ENCODE measurements around the gene PSMD3.

PSMD3 gene

DNA sequence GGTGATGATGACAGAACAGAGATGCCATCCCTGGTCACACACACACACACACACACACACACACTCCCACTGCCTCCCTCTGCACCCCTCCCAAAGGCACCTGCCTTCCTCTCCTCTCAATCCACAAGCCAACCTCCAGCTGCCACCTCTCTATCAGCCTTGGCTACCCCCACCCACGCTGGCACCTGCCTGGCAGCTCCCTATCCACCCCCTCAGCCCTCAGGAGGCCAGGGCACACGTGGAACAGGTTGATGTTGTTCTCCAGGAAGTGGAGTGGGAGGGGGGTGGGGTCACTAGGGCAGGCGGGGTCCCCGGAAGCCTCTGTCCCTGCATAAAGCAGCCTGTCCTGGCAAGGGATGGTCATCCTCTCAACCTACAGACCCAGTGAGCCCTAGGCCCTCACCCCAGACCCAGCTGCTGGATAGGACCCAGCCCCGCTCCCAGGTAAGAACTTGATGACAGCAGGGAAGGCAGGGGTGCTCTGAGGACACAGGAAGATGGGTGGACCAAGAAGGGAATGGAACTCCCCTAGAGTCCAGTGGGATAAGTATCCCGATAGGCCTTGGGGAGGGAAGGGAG lies 17.9 kb upstream of the PSMD3 start, which contains the start of gene GSDMA:
Gene GSDMA, plus strand, starts transcription at position 363 of the 579 bp plus-strand sequence. CDS start 2,684 bp downstream, outside the sequence.
- DNase-seq = no peak

- peak; percentile 34 for DNase-seq
Measured at GRCh38 chr17:39963829-39964228, 16.8 kb upstream of the PSMD3 start.

DNA sequence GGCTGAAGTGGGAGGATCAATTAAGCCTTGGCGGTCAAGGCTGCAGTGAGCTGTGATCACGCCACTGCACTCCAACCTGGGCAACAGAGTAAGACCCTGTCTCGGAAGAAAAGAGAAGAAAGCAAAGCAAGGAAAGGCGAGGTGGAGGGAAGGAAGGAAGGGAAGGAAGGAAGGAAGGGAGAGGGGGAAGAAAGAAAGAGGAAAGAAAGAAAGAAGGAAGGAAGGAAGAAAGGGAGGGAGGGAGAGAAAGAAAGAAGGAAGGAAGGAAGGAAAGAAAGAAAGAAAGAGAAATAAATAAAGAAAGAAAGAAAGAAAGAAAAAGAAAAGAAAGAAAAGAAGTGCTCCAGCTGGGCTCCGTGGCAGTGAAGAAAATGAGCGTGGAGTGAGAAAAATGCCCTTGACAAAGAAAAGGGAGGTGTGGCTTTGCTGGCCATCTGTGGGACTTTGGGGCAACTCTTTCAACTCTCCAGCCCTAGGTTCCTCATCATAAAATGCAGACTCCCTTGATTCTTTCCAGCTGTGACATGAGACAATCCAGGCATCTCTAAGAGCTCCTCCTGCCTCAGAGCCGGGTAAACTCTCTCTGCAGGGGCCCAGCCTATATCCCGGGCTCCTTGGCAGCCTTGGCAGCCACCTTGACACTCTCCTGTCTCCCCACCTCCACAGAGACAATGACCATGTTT lies 15.4 kb upstream of the PSMD3 start:
- no peak for DNase-seq

DNA sequence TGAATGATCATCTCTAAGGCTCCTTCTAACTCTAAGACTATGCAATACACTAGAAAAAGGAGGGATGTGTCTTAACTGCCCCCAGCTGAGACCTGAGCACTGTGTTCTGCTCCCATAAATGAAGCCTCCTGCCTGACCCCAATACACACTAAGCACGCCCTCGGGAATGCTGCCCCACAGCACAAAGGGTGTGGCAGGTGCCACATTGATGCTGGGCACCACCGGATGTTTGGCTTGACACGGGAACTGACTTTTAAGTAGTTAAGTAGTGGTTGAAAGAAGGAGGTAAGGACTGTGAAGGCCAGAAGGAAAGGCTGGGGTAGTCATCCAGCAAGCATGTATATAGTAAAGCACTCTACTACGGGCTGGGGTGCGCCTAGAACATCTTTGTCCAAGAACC lies 13.8 kb upstream of the PSMD3 start:
- no peak for DNase-seq

DNA sequence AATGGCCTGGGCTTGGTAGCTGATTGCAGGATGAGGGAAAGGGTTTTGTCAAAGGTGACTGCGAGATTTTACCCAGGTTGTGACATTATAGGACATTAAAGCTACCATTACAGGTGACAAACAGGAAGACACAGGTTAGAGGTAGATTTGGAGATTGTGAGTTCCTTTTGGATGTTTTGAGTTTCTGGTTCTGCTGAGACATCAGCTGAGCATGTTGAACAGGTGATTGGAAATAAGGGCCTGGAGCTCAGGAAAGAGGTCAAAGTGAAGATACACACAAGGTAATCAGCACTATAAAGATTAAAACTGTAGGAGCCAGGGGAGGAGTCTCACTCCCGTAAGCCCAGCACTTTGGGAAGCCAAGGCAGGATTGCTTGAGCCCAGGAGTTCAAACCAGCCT lies 11.8 kb upstream of the PSMD3 start:
- DNase-seq = no peak

GRCh38 chr17:39969375-39969774 lies 11.2 kb upstream of the PSMD3 start:
- DNase-seq = no peak

DNA sequence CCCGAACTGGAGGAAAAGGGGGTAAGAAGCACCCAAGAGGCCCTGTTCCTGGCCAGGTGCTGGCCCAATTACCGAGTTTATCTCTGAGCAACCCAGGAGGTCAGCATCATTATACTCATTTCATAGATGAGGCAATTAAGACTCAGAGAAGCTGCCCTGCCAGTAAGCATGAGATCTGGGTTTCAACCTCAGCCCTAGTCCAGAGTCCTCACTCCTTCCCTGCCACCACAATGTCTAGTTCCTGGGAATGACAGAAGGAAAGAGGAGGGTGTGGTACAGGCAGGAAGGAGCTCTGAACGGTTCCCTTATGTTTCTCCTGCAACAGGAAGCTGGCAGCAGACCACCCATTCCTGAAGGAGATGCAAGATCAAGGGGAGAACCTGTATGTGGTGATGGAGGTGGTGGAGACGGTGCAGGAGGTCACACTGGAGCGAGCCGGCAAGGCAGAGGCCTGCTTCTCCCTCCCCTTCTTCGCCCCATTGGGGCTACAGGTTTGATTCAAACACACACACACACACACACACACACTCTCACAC lies 10.4 kb upstream of the PSMD3 start:
- DNase-seq = no peak

DNA sequence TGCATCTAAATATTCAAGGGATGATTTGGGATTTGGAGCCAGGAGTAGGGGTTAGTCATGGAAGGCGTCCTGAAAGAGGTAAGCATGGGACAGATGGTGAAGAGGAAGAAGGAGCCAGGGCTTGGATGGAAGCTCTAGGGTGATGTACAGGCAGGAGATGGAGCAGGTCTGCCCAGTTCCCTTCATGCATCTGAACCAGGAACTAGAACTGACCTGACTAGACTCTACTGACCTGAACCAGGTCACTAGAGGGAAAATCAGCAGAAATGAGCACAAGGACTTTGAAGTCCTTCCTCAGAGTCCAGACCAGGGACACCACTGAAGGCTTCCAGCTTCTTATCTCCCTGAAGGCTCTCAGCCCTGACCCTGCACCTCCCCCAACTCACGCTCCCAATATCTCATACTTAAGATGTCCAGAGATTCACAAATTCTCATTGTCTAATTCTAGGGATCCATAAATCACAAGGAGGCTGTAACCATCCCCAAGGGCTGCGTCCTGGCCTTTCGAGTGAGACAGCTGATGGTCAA lies 9.5 kb upstream of the PSMD3 start:
- no peak for DNase-seq

- no peak for DNase-seq
Measured at GRCh38 chr17:39972271-39972670, 8.3 kb upstream of the PSMD3 start.

- no peak for DNase-seq
Measured at GRCh38 chr17:39973496-39973895, 7.1 kb upstream of the PSMD3 start.

- no peak for DNase-seq
Measured at GRCh38 chr17:39974433-39974832, 6.2 kb upstream of the PSMD3 start.

- no peak for DNase-seq
Measured at GRCh38 chr17:39975801-39976200, 4.8 kb upstream of the PSMD3 start.

- DNase-seq = no peak
Measured at GRCh38 chr17:39979016-39979670, 1.5 kb upstream of the PSMD3 start.

DNA sequence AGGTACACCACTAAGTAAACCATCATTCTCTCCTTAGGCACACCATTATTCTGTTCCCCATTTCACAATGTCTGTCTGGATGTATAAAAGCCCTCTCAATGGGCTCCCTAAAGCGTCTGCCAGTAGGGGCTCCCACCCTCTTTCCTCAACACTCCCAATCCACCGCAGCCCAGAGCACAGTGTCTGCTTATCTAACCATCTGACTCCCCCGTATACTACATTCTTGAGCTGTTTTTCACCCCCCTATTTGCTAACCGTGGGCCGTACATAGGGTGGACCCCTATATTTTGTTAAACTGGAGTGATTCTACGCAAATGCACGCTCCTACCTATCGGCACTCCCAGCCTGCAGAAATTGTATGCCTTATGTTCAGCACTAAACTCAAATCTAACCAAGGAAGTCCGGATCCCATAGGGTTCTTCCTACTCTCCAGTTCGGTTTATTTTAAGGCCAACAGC lies 685 bp upstream of the PSMD3 start:
- no peak for DNase-seq

GRCh38 chr17:39981207-39981741 lies 667 bp downstream of the PSMD3 start:
- DNase-seq = no peak

DNA sequence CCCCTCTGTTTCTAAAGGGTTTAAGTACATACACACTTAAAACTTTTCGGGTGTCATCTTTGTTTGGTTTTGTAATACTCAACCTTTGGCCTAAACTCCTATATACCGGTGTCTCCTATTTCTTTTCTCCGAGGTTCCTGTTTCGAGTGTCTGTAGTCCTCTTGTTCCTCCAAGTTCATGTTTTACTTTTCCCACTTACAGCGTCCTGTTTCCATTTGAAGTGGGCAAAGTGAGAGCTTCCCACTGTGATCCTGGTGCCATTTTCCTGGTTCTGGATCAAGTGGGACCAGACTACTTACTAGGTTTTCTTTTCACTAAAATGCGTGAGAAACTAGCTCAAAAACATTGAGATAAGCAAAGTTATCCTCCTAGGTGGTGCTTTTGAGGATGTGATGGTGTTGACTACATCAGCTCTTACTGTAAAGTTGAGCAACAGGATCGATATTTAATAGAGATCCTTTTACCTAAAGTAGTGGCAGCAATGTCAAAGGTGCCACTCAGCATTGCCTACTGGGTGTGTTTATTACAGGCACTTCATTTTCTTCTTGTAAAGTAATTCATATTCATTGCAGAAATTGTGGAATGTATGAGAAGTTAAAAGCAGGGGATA lies 1.3 kb downstream of the PSMD3 start:
- DNase-seq = no peak

DNA sequence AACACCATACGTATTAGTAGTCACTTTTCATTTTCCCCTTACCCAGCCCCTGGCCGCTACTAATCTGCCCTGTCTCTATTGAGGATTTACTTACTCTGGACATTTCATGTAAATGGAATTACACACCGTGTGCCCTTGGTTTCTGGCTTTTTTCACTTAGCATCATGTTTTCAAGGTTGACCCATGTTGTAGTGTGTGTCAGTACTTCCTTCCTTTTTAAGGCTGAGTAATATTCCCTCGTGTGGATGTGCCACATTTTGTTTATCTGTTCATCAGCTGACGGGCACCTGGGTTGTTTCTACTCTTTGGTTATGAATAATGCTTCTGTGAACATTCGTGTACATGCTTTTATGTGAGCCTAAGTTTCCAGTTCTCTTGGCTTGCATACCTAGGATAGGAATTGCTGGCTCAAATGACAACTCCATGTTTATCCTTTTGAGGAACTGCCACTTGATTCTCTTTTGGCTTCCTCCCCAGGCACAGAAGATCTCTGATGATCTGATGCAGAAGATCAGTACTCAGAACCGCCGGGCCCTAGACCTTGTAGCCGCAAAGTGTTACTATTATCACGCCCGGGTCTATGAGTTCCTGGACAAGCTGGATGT lies 7.7 kb downstream of the PSMD3 start:
- DNase-seq = no peak

- no peak for DNase-seq
Measured at GRCh38 chr17:39994448-39994847, 13.8 kb downstream of the PSMD3 start.

GRCh38 chr17:39995438-39995837 lies 14.8 kb downstream of the PSMD3 start:
- no peak for DNase-seq

DNA sequence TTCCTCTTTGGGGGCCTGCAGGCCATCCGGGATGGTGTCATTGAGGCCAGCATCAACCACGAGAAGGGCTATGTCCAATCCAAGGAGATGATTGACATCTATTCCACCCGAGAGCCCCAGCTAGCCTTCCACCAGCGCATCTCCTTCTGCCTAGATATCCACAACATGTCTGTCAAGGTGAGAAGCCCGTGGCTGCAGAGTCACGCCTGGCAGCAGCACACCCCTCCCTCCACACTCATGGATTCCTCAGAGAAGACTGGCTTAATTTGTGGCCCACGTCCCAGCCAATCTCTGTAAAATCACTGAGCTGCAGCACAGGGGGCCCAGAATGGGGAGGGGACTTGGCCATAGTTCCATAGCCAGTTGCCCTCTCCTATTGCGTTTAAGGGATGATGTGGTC lies 15.6 kb downstream of the PSMD3 start:
- DNase-seq = no peak

GRCh38 chr17:39996800-39997199 lies 16.2 kb downstream of the PSMD3 start:
- DNase-seq = no peak

DNA sequence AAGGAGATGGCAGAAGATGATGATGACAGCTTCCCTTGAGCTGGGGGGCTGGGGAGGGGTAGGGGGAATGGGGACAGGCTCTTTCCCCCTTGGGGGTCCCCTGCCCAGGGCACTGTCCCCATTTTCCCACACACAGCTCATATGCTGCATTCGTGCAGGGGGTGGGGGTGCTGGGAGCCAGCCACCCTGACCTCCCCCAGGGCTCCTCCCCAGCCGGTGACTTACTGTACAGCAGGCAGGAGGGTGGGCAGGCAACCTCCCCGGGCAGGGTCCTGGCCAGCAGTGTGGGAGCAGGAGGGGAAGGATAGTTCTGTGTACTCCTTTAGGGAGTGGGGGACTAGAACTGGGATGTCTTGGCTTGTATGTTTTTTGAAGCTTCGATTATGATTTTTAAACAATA lies 16.9 kb downstream of the PSMD3 start:
- no peak for DNase-seq

- DNase-seq = no peak
Measured at GRCh38 chr17:39999067-39999466, 18.5 kb downstream of the PSMD3 start.

Data from CD4-positive, alpha-beta T cell treated with Interleukin-21 for 1 hour (primary cell).